ENCODE results near the gene BIN1.

The BIN1 gene

GRCh38 chr2:127063701-127064590 lies 43.0 kb downstream of the BIN1 start:
- DNase-seq (ENCODE audit: extremely low read depth, low read depth): no peak
- no peak for TF ChIP-seq CTCF (IDR thresholded peaks at IDR 0.05; ENCODE audit: low read depth, low read length)

DNA sequence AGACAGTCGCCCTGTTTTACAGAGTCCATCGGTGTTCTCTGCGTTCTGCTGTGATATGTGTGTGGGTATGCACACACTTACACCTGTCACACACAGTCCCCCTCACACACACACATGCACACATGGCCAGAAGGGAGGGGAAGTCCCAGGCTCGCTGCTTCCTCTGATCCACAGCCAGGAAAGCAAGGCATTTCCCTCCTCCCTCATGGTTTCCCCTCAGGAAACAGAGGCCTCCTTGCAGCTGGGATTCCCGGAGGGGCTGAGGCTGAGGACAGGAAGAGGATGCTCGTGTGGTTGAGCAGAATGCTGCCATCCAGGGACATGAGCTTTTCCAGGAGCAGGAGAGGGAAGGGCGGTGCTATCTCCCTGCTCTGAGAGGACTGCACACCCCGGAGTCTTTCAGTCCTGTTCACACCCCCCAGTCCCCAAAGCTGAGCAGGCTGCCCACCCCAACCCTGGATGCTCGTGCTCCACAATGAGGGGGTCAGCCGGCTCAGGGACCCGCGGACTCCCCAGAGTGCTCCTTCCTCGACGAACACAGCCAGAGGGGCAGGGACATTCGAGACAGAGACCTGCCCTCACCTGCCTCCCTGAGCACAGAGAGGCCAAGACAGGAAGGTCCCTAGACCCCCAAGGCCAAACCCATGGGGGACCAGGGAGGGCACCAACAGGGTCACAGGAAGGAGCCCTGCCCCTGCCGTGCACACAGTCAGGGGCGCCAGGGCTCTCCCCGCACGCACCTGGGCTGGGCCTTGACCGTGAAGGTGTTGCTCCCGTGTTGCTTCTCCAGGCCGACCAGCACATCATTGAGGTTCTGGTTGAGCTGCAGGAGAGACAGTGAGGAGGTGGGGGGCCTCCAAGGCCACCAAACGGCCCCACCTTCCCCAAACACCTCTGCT lies 45.3 kb downstream of the BIN1 start:
- no peak for TF ChIP-seq CTCF (IDR thresholded peaks at IDR 0.05; ENCODE audit: low read depth, low read length)
- no peak for DNase-seq (ENCODE audit: extremely low read depth, low read depth)

- no peak for TF ChIP-seq CTCF (IDR thresholded peaks at IDR 0.05; ENCODE audit: low read depth, low read length)
- DNase-seq (ENCODE audit: extremely low read depth, low read depth): no peak
These were observed 46.5 kb downstream of the BIN1 start for GRCh38 chr2:127060264-127060945.

DNA sequence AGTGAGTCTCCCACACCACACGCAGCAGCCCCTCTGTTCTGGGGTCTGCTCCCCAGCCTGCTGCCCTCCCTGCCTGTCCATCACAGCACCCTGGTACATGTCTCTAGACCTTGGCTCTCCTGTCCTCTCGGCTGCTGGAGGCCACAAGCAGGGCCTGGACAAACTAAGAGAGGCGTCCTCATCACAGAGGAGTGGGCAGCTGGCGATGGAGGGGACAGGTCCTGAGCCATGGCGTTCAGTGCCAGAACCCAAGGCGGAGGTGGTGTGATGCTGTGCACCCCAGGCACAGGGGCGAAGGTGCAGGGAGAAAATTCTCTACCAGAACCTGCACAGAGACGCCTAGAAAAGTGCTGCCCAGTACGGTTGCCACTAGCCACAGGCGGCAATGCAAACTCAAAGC lies 47.4 kb downstream of the BIN1 start:
- no peak for DNase-seq (ENCODE audit: extremely low read depth, low read depth)
- TF ChIP-seq CTCF (IDR thresholded peaks at IDR 0.05; ENCODE audit: low read depth, low read length): no peak

GRCh38 chr2:127058954-127059252 lies 48.1 kb downstream of the BIN1 start:
- no peak for DNase-seq (ENCODE audit: extremely low read depth, low read depth)
- TF ChIP-seq CTCF (IDR thresholded peaks at IDR 0.05; ENCODE audit: low read depth, low read length): no peak

- no peak for DNase-seq (ENCODE audit: extremely low read depth, low read depth)
- no peak for TF ChIP-seq CTCF (IDR thresholded peaks at IDR 0.05; ENCODE audit: low read depth, low read length)
These were observed 48.6 kb downstream of the BIN1 start for GRCh38 chr2:127058246-127058953.
